Lung (tissue), 12 donors: Measurements from ENCODE around the gene ZDHHC18. TPM values are rescaled to one million over a fixed set of nuclear protein-coding genes. Genes with fewer than 3 reads are reported as not detected.
"Not testable (repeated sequence)": the region's sequence is repeated elsewhere in the genome, so short reads cannot be mapped to it uniquely, and the experiment has no call there.

Experiments
- ATAC-seq: fragments of 200-7000 bp; cut with Tn5 transposase; one replicate; pipeline ENCODE4 v1.9.1; 2020; ENCODE audit warnings: moderate number of reproducible peaks; ENCODE audit not compliant: insufficient read depth, low FRiP score
- DNase-seq, 3 donors: peaks; one replicate each; pipeline ENCODE4 v3.0.0-alpha.2; 2013 to 2017
- H3K27ac ChIP-seq, 2 donors: one replicate each; pipeline ENCODE4 v1.5.1; 2013; ENCODE audit warnings: mild to moderate bottlenecking in 2 of 2, moderate library complexity in 2 of 2, control low read depth in 1 of 2, inconsistent platforms in 1 of 2, low read depth in 1 of 2, low read length in 1 of 2
- H3K27me3 ChIP-seq, 3 donors: one replicate each; pipeline ENCODE4 v1.5.1; 2013; ENCODE audit warnings: low read length in 2 of 3; ENCODE audit not compliant: control insufficient read depth in 3 of 3, insufficient read depth in 3 of 3
- H3K36me3 ChIP-seq, 4 donors: one replicate each; pipeline ENCODE4 v1.5.1; 2013; ENCODE audit warnings: low read length in 4 of 4, mild to moderate bottlenecking in 1 of 4, moderate library complexity in 1 of 4; ENCODE audit not compliant: control insufficient read depth in 4 of 4, insufficient read depth in 4 of 4
- H3K4me1 ChIP-seq, 5 donors: one replicate each; pipeline ENCODE4 v1.5.1; 2013; ENCODE audit warnings: low read length in 5 of 5, mild to moderate bottlenecking in 2 of 5, moderate library complexity in 1 of 5; ENCODE audit not compliant: control insufficient read depth in 5 of 5, insufficient read depth in 5 of 5
- H3K4me3 ChIP-seq: one replicate; pipeline ENCODE4 v1.5.1; 2013; ENCODE audit warnings: mild to moderate bottlenecking, control low read depth, moderate library complexity
- H3K9ac ChIP-seq, 2 donors: one replicate each; pipeline ENCODE4 v1.5.1; 2013; ENCODE audit warnings: low read length in 2 of 2, control low read depth in 1 of 2; ENCODE audit not compliant: insufficient read depth in 1 of 2
- H3K9me3 ChIP-seq, 4 donors: one replicate each; pipeline ENCODE4 v1.5.1; 2013; ENCODE audit warnings: low read length in 3 of 4, mild to moderate bottlenecking in 1 of 4, moderate library complexity in 1 of 4; ENCODE audit not compliant: control insufficient read depth in 4 of 4, insufficient read depth in 3 of 4
- CTCF ChIP-seq: IDR thresholded peaks from 2 replicates; pipeline ENCODE4 v1.5.1; 2012; ENCODE audit warnings: mild to moderate bottlenecking; ENCODE audit errors: control extremely low read depth, extremely low read depth
- WGBS, 2 donors: extraction: QIAGEN DNeasy Blood & Tissue Kit; methylation state at CpG; one replicate each; pipeline ENCODE4 v1.1.7; 2013; 5-methylcytosine and 5-hydroxymethylcytosine counted together
- polyA plus RNA-seq, 2 donors: library from polyadenylated mRNA; stranded (reverse); fragments of 200-250 nt; gene quantifications; one replicate each; pipeline ENCODE4 v1.2.1, GENCODE V29; 2013
- total RNA-seq, 2 donors: library from RNA; depleted of rRNA in 1 of 2; stranded (reverse); fragments of >200 nt in 1 of 2; gene quantifications; one replicate each; pipeline ENCODE4 v1.2.1, GENCODE V29; 2014 to 2021
- donor health status: control.
- donor health status: control.
- donor health status: Bipolar disorder and iron deficiency.
- donor health status: healthy.
- donor health status: DM: yes; HTN: yes; CAD: no.

ZDHHC18 gene
- total and polyA plus RNA-seq, 4 donors: 11.6 to 39.1 (median 18.3) TPM

GRCh38 chr1:26832249-26832960 is 5.9 kb downstream of the ZDHHC18 start:
- H3K9me3 ChIP-seq: no peaks in the 10 kb centered on the region
- H3K4me1 ChIP-seq: peaks cover 0 to 20% (median 12%) of the 10 kb centered on the region in 5 donors
- DNase-seq (no peak), ATAC-seq (no peak)
- H3K27me3 ChIP-seq: no peaks in the 10 kb centered on the region
- H3K4me3 ChIP-seq: no peak overlapping the region
- no peak overlapping the region for H3K9ac ChIP-seq
- no peak for TF ChIP-seq CTCF
- H3K36me3 ChIP-seq: peaks cover 0 to 34% (median 23%) of the 10 kb centered on the region in 4 donors
- H3K27ac ChIP-seq: peak overlapping the region in 1 of 2 donors; percentile 28
- WGBS, 2 donors: 91 to 92% methylated on average over 16 of the region's 16 CpGs

DNA sequence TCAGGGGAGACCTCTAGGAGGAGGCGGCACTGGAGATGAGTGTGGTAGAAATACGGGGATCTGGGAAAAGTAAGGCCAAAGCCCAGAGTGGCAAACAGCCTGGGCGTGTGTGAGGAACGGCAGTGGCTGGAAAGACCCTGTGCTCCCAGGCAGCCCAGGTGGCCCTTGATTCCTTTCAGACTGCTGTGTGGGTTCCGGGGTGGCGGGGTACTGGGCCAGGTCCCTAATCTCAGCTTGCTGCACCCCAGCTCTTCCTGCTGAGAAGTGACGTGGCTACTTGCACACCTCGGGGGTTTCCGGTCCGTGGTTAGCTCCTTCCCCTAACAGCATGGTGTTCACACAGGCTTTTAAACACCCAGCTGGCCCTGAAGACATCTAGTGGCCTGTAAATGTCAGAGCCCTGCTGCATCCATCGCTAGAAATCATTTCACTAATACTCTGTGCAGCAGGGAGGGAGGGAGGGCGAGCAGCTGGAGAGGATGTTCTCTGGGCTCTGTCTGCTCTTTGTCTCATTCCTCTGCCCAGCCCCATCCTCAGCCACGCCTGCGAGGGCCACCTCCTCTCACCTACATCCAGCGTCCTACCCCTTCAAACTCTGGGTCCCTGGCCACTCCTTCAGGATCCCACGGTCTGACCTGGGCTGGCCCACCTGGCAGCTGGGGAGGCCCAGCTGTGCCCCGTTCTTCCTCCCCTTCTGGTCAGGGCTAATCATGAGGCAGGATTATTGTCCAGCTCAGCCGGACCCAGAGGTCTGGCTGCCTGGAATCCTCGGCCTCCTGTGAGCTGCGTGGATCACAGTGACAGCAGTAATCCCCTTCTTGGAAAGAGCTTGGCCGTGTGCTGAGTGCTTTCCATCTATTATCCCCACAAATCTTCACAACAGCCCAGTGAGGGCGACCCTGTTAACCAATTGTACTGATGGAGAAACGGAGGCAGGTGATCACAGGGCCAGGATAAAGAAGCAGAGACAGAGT is 7.2 kb downstream of the ZDHHC18 start:
- Histone ChIP-seq H3K4me1 (peaks cover 0 to 8% (median under 1%) of the 10 kb centered on the region in 5 donors), H3K9me3 (no peaks in the 10 kb centered on the region), H3K27ac (peak overlapping the region in 1 of 2 donors; percentile 45), H3K9ac (no peak overlapping the region), H3K36me3 (peaks cover 0 to 39% (median 23%) of the 10 kb centered on the region in 4 donors), H3K4me3 (no peak overlapping the region), H3K27me3 (no peaks in the 10 kb centered on the region)
- ATAC-seq (peak; percentile 60), DNase-seq (no peak)
- TF ChIP-seq CTCF: peak; percentile 9
- WGBS, 2 donors: 52 to 70% methylated on average over 23 of the region's 23 CpGs

- H3K4me3 ChIP-seq, H3K27ac ChIP-seq: not testable (repeated sequence)
- WGBS, 2 donors: 91 to 96% methylated on average over 5 of the region's 5 CpGs
These were observed 11.2 kb downstream of the ZDHHC18 start for GRCh38 chr1:26837665-26838064.

More at GRCh38 chr1:26837665-26838064, 11.2 kb downstream of the ZDHHC18 start:
- H3K9me3 ChIP-seq, ATAC-seq, H3K27me3 ChIP-seq, H3K4me1 ChIP-seq, H3K9ac ChIP-seq, DNase-seq: not testable (repeated sequence)
- H3K36me3 ChIP-seq: peaks cover 0 to 44% (median 22%) of the 10 kb centered on the region in 4 donors
